H1 (cell line): ENCODE data around the gene PLXNA4.

Experiments used
- ATF2 ChIP-seq: IDR thresholded peaks from 2 replicates; pipeline ENCODE4 v1.6.1; 2012; ENCODE audit warnings: low read length, inconsistent platforms
- CBX5 ChIP-seq: fragments of 300-800, 300-1000 bp; sonication (generic); IDR thresholded peaks from 2 replicates; pipeline ENCODE4 v1.7.1; 2016; ENCODE audit warnings: antibody characterized with exemption, low read length, low read depth
- CEBPB ChIP-seq: IDR thresholded peaks from 2 replicates; pipeline ENCODE4 v1.6.1; 2012; ENCODE audit warnings: low read depth, low read length
- CHD1 ChIP-seq: IDR thresholded peaks from 2 replicates; pipeline ENCODE4 v1.6.1; 2012; ENCODE audit warnings: low read depth, low read length, improper control_type of control experiment
- CTCF ChIP-seq, 3 experiments: IDR thresholded peaks; 1 replicate in 2 of 3; 2 replicates in 1 of 3; pipeline versions ENCODE4 v1.5.1 to v1.6.1; 2011; ENCODE audit warnings: low read length in 3 of 3, mild to moderate bottlenecking in 3 of 3, inconsistent platforms in 2 of 3, low read depth in 1 of 3, moderate library complexity in 1 of 3; ENCODE audit not compliant: insufficient read depth in 1 of 3; ENCODE audit errors: control extremely low read depth in 1 of 3
- EZH2 ChIP-seq: fragments of 200-600 bp; sonication (generic); IDR thresholded peaks from 2 replicates; pipeline ENCODE4 v1.7.1; 2012; ENCODE audit warnings: low read depth, mild to moderate bottlenecking, moderate library complexity, low read length, inconsistent platforms; ENCODE audit not compliant: severe bottlenecking
- JUND ChIP-seq: IDR thresholded peaks from 2 replicates; pipeline ENCODE4 v1.6.1; 2011; ENCODE audit warnings: mild to moderate bottlenecking, improper control_type of control experiment, low read length
- POLR2A ChIP-seq, 2 experiments: IDR thresholded peaks; 1 replicate in 1 of 2; 2 replicates in 1 of 2; pipeline ENCODE4 v1.6.1; 2011; ENCODE audit warnings: low read depth in 2 of 2, low read length in 2 of 2, mild to moderate bottlenecking in 2 of 2; ENCODE audit errors: control extremely low read depth in 1 of 2
- POU5F1 ChIP-seq: IDR thresholded peaks from 2 replicates; pipeline ENCODE4 v1.6.1; 2011; ENCODE audit warnings: low read depth, mild to moderate bottlenecking, low read length, moderate library complexity
- RNF2 ChIP-seq: fragments of 200-900, 300-1000 bp; sonication (generic); IDR thresholded peaks from 2 replicates; pipeline ENCODE4 v1.7.1; 2016; ENCODE audit warnings: borderline replicate concordance, low read depth, mild to moderate bottlenecking, antibody characterized with exemption, low read length; ENCODE audit not compliant: poor library complexity, severe bottlenecking; ENCODE audit errors: missing control alignments
- SIN3A ChIP-seq, 2 experiments: IDR thresholded peaks in 1 of 2; conservative IDR thresholded peaks in 1 of 2; 2 replicates each; pipeline ENCODE4 v1.6.1; 2011 to 2012; ENCODE audit warnings: low read length in 2 of 2, improper control_type of control experiment in 1 of 2, low read depth in 1 of 2, mild to moderate bottlenecking in 1 of 2
- SIRT6 ChIP-seq: IDR thresholded peaks from one replicate; pipeline ENCODE4 v1.7.1; 2012; ENCODE audit warnings: low read length, inconsistent platforms
- SRF ChIP-seq: IDR thresholded peaks from 2 replicates; pipeline ENCODE4 v1.6.1; 2011; ENCODE audit warnings: mild to moderate bottlenecking, low read depth, low read length, moderate library complexity
- TBP ChIP-seq: IDR thresholded peaks from 2 replicates; pipeline ENCODE4 v1.6.1; 2011; ENCODE audit warnings: low read depth, low read length, improper control_type of control experiment

- TF ChIP-seq CTCF (IDR thresholded peaks at IDR 0.05; ENCODE audit: control extremely low read depth in 1 of 3, insufficient read depth in 1 of 3, low read depth in 1 of 3, low read length in 3 of 3) (no peak), JUND (no peak), TBP (no peak), CHD1 (no peak), SIRT6 (no peak), CBX5 (no peak), RNF2 (no peak), POLR2A (IDR thresholded peaks at IDR 0.05; ENCODE audit: control extremely low read depth in 1 of 2, low read depth in 2 of 2, low read length in 2 of 2) (no peak), POU5F1 (no peak), CEBPB (no peak), SRF (no peak), EZH2 (no peak), ATF2 (no peak), SIN3A (conservative IDR thresholded peaks at IDR 0.05 in 1 of 2, IDR thresholded peaks at IDR 0.05 in 1 of 2; ENCODE audit: low read depth in 1 of 2, low read length in 2 of 2) (no peak)
Measured at GRCh38 chr7:132286836-132287235, 289.4 kb downstream of the PLXNA4 start.
